HCT116 (cell line): ENCODE measurements around the gene PDE4D. TPM values are rescaled to one million over a fixed set of nuclear protein-coding genes. Genes with fewer than 3 reads are reported as not detected.
"Not testable (repeated sequence)": the region's sequence is repeated elsewhere in the genome, so short reads cannot be mapped to it uniquely, and the experiment has no call there.

Source experiments
- ATAC-seq: fragments of 200-7000 bp; cut with Tn5 transposase; 2 replicates; pipeline ENCODE4 v1.9.1; 2020; ENCODE audit warnings: mild to moderate bottlenecking, moderate library complexity
- BruUV-seq: library from RNA; stranded (reverse); fragments of 400-500 nt; replicated peaks from 2 replicates; lab custom pipeline; 2021; lab: Mats Ljungman, UMichigan
- CTCF ChIA-PET: fragments of 300-600 bp; sonication (Branson Sonifier 250); formaldehyde crosslinking; loops from one replicate; lab custom pipeline; 2021; ENCODE audit warnings: antibody characterized with exemption; lab: Charles Lee
- POLR2A ChIA-PET: fragments of 300-600, 350-600 bp; sonication (Branson Sonifier 250); formaldehyde crosslinking; loops from one replicate; lab custom pipeline; 2021; ENCODE audit warnings: antibody characterized with exemption; lab: Charles Lee
- RAD21 ChIA-PET, 2 experiments: fragments of 300-600 bp; sonication (Branson Sonifier 250); formaldehyde crosslinking; loops; one replicate each; lab custom pipeline; 2023; ENCODE audit warnings: low total read pairs in 2 of 2; ENCODE audit not compliant: uncharacterized antibody in 2 of 2, unreplicated experiment in 2 of 2, low non-redundant PET in 1 of 2; lab: Charles Lee
- DNase-seq: peaks from one replicate; pipeline ENCODE4 v3.0.0-alpha.2; 2010; ENCODE audit warnings: low read depth, low spot score
- H2AFZ ChIP-seq: fragments of 200-600 bp; shearing (Covaris generic), sonication (generic); 2 replicates; pipeline ENCODE4 v1.6.1; 2017; ENCODE audit warnings: low read depth, mixed run types, mixed read lengths, antibody characterized with exemption, low read length; ENCODE audit not compliant: poor library complexity, severe bottlenecking
- H3K27ac ChIP-seq: 2 replicates; pipeline ENCODE4 v1.5.1; 2012; ENCODE audit warnings: low read depth, low read length
- H3K27me3 ChIP-seq: fragments of 200-600 bp; sonication (generic); 2 replicates; pipeline ENCODE4 v1.6.1; 2016; ENCODE audit warnings: mixed run types, low read length, mixed read lengths; ENCODE audit not compliant: insufficient read depth
- H3K36me3 ChIP-seq, 2 experiments: fragments of 200-500 bp in 1 of 2; fragments of 200-600 bp in 1 of 2; sonication (Bioruptor generic) in 1 of 2; sonication (generic) in 1 of 2; 2 replicates each; pipeline versions ENCODE4 v1.5.1 to v1.6.1; 2014 to 2016; ENCODE audit warnings: low read length in 2 of 2, inconsistent platforms in 1 of 2, mixed read lengths in 1 of 2, mixed run types in 1 of 2; ENCODE audit not compliant: insufficient read depth in 2 of 2, control insufficient read depth in 1 of 2
- H3K4me1 ChIP-seq, 2 experiments: fragments of 200-600 bp in 1 of 2; sonication (generic) in 1 of 2; 2 replicates each; pipeline versions ENCODE4 v1.5.1 to v1.6.1; 2012 to 2017; ENCODE audit warnings: low read length in 2 of 2, inconsistent platforms in 1 of 2, mild to moderate bottlenecking in 1 of 2, mixed read lengths in 1 of 2, mixed run types in 1 of 2, moderate library complexity in 1 of 2; ENCODE audit not compliant: insufficient read depth in 2 of 2, control insufficient read depth in 1 of 2
- H3K4me2 ChIP-seq: fragments of 200-600 bp; sonication (generic); 2 replicates; pipeline ENCODE4 v1.6.1; 2017; ENCODE audit warnings: mixed run types, low read length, mixed read lengths
- H3K4me3 ChIP-seq, 2 experiments: fragments of 200-600 bp in 1 of 2; sonication (generic) in 1 of 2; replicated peaks in 1 of 2; 2 replicates each; pipeline ENCODE4 v1.5.1; 2011 to 2016; ENCODE audit warnings: low read length in 2 of 2, control low read depth in 1 of 2, low read depth in 1 of 2, mild to moderate bottlenecking in 1 of 2, mixed read lengths in 1 of 2, mixed run types in 1 of 2
- H3K79me2 ChIP-seq: fragments of 200-600 bp; sonication (generic); 2 replicates; pipeline ENCODE4 v1.6.1; 2017; ENCODE audit warnings: mild to moderate bottlenecking, mixed run types, low read length, moderate library complexity, mixed read lengths; ENCODE audit not compliant: insufficient read depth
- H3K9ac ChIP-seq: fragments of 200-600 bp; sonication (generic); 2 replicates; pipeline ENCODE4 v1.6.1; 2016; ENCODE audit warnings: low read length, mixed read lengths
- H3K9me2 ChIP-seq: fragments of 200-600 bp; sonication (generic), shearing (Covaris generic); 2 replicates; pipeline ENCODE4 v1.6.1; 2017; ENCODE audit warnings: mixed run types, mild to moderate bottlenecking, moderate library complexity; ENCODE audit not compliant: insufficient read depth
- H3K9me3 ChIP-seq, 2 experiments: fragments of 200-500 bp in 1 of 2; fragments of 200-600 bp in 1 of 2; sonication (Bioruptor generic) in 1 of 2; sonication (generic) in 1 of 2; 2 replicates each; pipeline ENCODE4 v1.6.1; 2014 to 2017; ENCODE audit warnings: low read length in 2 of 2, mixed read lengths in 2 of 2, inconsistent platforms in 1 of 2, low read depth in 1 of 2, mild to moderate bottlenecking in 1 of 2, mixed run types in 1 of 2, moderate library complexity in 1 of 2; ENCODE audit not compliant: control insufficient read depth in 1 of 2, insufficient read depth in 1 of 2
- H4K20me1 ChIP-seq: fragments of 200-600 bp; sonication (generic), shearing (Covaris generic); 2 replicates; pipeline ENCODE4 v1.6.1; 2017; ENCODE audit warnings: mixed run types, mild to moderate bottlenecking, moderate library complexity; ENCODE audit not compliant: insufficient read depth
- CEBPB ChIP-seq: IDR thresholded peaks from 2 replicates; pipeline ENCODE4 v1.6.1; 2012; ENCODE audit warnings: low read depth
- ELF1 ChIP-seq: IDR thresholded peaks from 2 replicates; pipeline ENCODE4 v1.6.1; 2012; ENCODE audit warnings: low read depth, borderline replicate concordance
- POLR2A ChIP-seq: IDR thresholded peaks from 2 replicates; pipeline ENCODE4 v1.7.0; 2011; ENCODE audit warnings: borderline replicate concordance; ENCODE audit not compliant: insufficient read depth, insufficient read length; ENCODE audit errors: extremely low read depth
- RAD21 ChIP-seq: IDR thresholded peaks from 2 replicates; pipeline ENCODE4 v1.6.1; 2012; ENCODE audit warnings: low read depth, mild to moderate bottlenecking
- SRF ChIP-seq: IDR thresholded peaks from 2 replicates; pipeline ENCODE4 v1.6.1; 2012; ENCODE audit warnings: low read depth
- intact Hi-C: fragments of 100-400 bp; cut with micrococcal nuclease; formaldehyde crosslinking; loops from 2 replicates; pipeline ENCODE4 v1.10.0; 2022
- total RNA-seq: library from RNA; stranded (reverse); gene quantifications from one replicate; pipeline ENCODE4 v1.2.1, GENCODE V29; 2021; ENCODE audit not compliant: unreplicated experiment
- TF ChIP-seq, protein P1 (sequence below), 3 experiments: fragments of 200-600 bp in 1 of 3; sonication (generic) in 1 of 3; IDR thresholded peaks in 2 of 3; conservative IDR thresholded peaks in 1 of 3; 2 replicates each; pipeline ENCODE4 v1.5.1; 2012 to 2017; ENCODE audit warnings: low read depth in 2 of 3, low read length in 2 of 3, antibody characterized with exemption in 1 of 3, borderline replicate concordance in 1 of 3, control low read depth in 1 of 3, mild to moderate bottlenecking in 1 of 3, mixed read lengths in 1 of 3, mixed run types in 1 of 3, moderate library complexity in 1 of 3; ENCODE audit not compliant: insufficient read depth in 1 of 3

Gene PDE4D
- total RNA-seq, 1 experiment from 2014 or later = 1.1 TPM

DNA sequence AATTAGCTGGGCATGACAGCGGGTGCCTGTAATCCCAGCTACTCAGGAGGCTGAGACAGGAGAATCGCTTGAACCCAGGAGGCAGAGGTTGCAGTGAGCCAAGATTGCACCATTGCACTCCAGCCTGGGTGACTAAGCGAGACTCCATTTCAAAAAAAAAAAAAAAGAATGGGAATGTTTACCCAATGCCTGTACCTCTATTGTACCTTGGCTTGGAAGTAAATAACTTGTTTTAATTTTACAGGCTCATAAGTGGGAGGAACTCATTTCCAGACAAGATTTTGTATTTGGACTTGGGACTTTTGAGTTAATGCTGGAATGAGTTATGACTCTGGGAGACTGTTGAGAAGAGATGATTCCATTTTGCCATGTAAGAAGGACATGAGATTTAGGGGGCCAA lies 484.5 kb downstream of the PDE4D start:
- intact Hi-C loops, H3K9me3 ChIP-seq, H3K4me3 ChIP-seq, H3K36me3 ChIP-seq, H3K9me2 ChIP-seq, DNase-seq, H3K79me2 ChIP-seq, H4K20me1 ChIP-seq, H3K4me1 ChIP-seq, ATAC-seq, POLR2A ChIA-PET, RAD21 ChIA-PET, H3K27ac ChIP-seq, H3K4me2 ChIP-seq, H2AFZ ChIP-seq, H3K27me3 ChIP-seq, BruUV-seq, CTCF ChIA-PET, H3K9ac ChIP-seq: not testable (repeated sequence)

DNA sequence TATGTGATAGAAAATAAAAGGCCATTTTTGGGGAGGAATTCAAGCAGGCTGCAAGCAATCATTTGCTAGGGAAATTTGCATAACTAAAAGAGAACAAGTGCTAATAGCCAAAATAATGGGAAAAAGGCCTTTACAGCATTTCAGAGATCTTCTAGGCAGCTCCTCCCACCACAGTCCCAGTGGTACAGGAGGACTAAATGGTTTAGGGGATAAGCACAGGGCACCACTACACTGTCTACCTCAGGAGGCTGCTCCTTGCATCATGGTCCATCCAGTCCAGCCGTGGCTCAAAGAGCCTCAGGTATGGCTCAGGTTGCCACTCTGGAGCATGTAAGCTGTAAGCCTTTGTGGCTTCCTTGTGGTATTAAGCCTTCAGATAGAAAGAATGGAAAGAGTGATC lies 485.6 kb downstream of the PDE4D start:
- H3K9ac ChIP-seq = no peak overlapping the region
- no peaks in the 10 kb centered on the region for H3K79me2 ChIP-seq
- H4K20me1 ChIP-seq = no peaks in the 10 kb centered on the region
- CTCF ChIA-PET = no interaction called here
- H3K27ac ChIP-seq = no peak overlapping the region
- POLR2A ChIA-PET = no interaction called here
- no peak for DNase-seq
- RAD21 ChIA-PET = no interaction called here
- no peak for ATAC-seq
- 0 out of 2 replicates have a peak, but pooled peaks cover 4% of the 10 kb centered on the region for H3K27me3 ChIP-seq
- H2AFZ ChIP-seq = no peak overlapping the region
- BruUV-seq = no TSS peak
- no peaks in the 10 kb centered on the region for H3K36me3 ChIP-seq
- no peaks in the 10 kb centered on the region for H3K9me2 ChIP-seq
- no peak overlapping the region for H3K4me2 ChIP-seq
- H3K4me3 ChIP-seq = no peak overlapping the region
- no peaks in the 10 kb centered on the region for H3K9me3 ChIP-seq
- TF ChIP-seq, protein P1, sequence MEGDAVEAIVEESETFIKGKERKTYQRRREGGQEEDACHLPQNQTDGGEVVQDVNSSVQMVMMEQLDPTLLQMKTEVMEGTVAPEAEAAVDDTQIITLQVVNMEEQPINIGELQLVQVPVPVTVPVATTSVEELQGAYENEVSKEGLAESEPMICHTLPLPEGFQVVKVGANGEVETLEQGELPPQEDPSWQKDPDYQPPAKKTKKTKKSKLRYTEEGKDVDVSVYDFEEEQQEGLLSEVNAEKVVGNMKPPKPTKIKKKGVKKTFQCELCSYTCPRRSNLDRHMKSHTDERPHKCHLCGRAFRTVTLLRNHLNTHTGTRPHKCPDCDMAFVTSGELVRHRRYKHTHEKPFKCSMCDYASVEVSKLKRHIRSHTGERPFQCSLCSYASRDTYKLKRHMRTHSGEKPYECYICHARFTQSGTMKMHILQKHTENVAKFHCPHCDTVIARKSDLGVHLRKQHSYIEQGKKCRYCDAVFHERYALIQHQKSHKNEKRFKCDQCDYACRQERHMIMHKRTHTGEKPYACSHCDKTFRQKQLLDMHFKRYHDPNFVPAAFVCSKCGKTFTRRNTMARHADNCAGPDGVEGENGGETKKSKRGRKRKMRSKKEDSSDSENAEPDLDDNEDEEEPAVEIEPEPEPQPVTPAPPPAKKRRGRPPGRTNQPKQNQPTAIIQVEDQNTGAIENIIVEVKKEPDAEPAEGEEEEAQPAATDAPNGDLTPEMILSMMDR (IDR thresholded peaks at IDR 0.05 in 2 of 3, conservative IDR thresholded peaks at IDR 0.05 in 1 of 3; ENCODE audit: borderline replicate concordance in 1 of 3, insufficient read depth in 1 of 3, low read depth in 2 of 3, low read length in 2 of 3) = no peak
- TF ChIP-seq ELF1 = no peak
- TF ChIP-seq CEBPB = no peak
- TF ChIP-seq SRF = no peak
- no peak for TF ChIP-seq RAD21
- no peak for TF ChIP-seq POLR2A
- H3K4me1 ChIP-seq = no peaks in the 10 kb centered on the region
- intact Hi-C loops = no loop called here
